ENCODE data around the gene NAIF1.

Gene NAIF1

GRCh38 chr9:128056887-128057723 is 10.0 kb downstream of the NAIF1 start:
- TF ChIP-seq CTCF (IDR thresholded peaks at IDR 0.05) = no peak
- no peaks in the 10 kb centered on the region for H3K27me3 ChIP-seq
- H3K4me1 ChIP-seq = peaks cover 0 to 27% (median 15%) of the 10 kb centered on the region in 4 donors
- peak overlapping the region; percentile 86 to 91 for H3K27ac ChIP-seq
- no peaks in the 10 kb centered on the region for H3K9me3 ChIP-seq
- peaks cover 0 to 14% (median 10%) of the 10 kb centered on the region in 3 donors for H3K36me3 ChIP-seq
- intact Hi-C loops (cut with DNase I; ENCODE audit: low total_unique reads) = no loop called here
- no peak overlapping the region for H3K4me3 ChIP-seq
- no peak for DNase-seq

- H3K4me3 ChIP-seq = no peak overlapping the region
- peaks cover 0 to 27% (median 15%) of the 10 kb centered on the region in 4 donors for H3K4me1 ChIP-seq
- H3K9me3 ChIP-seq = no peaks in the 10 kb centered on the region
- H3K36me3 ChIP-seq = peaks cover 0 to 4% (median 0%) of the 10 kb centered on the region in 3 donors
- H3K27ac ChIP-seq = peak overlapping the region; percentile 86 to 91
- DNase-seq = peak in 1 of 2 donors; percentile 70
- TF ChIP-seq CTCF (IDR thresholded peaks at IDR 0.05) = no peak
- H3K27me3 ChIP-seq = no peaks in the 10 kb centered on the region
- intact Hi-C loops (cut with DNase I; ENCODE audit: low total_unique reads) = no loop called here
Observed at GRCh38 chr9:128056086-128056485, 11.0 kb downstream of the NAIF1 start.

GRCh38 chr9:128055344-128056040 is 11.6 kb downstream of the NAIF1 start:
- H3K36me3 ChIP-seq = no peaks in the 10 kb centered on the region
- H3K9me3 ChIP-seq = no peaks in the 10 kb centered on the region
- peak; percentile 73 to 89 for DNase-seq
- H3K27ac ChIP-seq = peak overlapping the region; percentile 86 to 91
- intact Hi-C loops (cut with DNase I; ENCODE audit: low total_unique reads) = no loop called here
- H3K27me3 ChIP-seq = no peaks in the 10 kb centered on the region
- peak in 1 of 2 experiments; percentile 7 for TF ChIP-seq CTCF (IDR thresholded peaks at IDR 0.05)
- no peak overlapping the region for H3K4me3 ChIP-seq
- peaks cover 0 to 27% (median 15%) of the 10 kb centered on the region in 4 donors for H3K4me1 ChIP-seq

GRCh38 chr9:128054087-128054486 is 13.0 kb downstream of the NAIF1 start:
- Histone ChIP-seq H3K4me3 (no peak overlapping the region), H3K4me1 (peaks cover 0 to 27% (median 15%) of the 10 kb centered on the region in 4 donors), H3K27me3 (no peaks in the 10 kb centered on the region), H3K9me3 (no peaks in the 10 kb centered on the region), H3K27ac (no peak overlapping the region), H3K36me3 (no peaks in the 10 kb centered on the region)
- no peak for DNase-seq
- intact Hi-C loops (cut with DNase I; ENCODE audit: low total_unique reads) = no loop called here
- TF ChIP-seq CTCF (IDR thresholded peaks at IDR 0.05) = no peak

GRCh38 chr9:128053560-128053959 is 13.6 kb downstream of the NAIF1 start:
- peaks cover 0 to 27% (median 15%) of the 10 kb centered on the region in 4 donors for H3K4me1 ChIP-seq
- no peak overlapping the region for H3K27ac ChIP-seq
- intact Hi-C loops (cut with DNase I; ENCODE audit: low total_unique reads) = no loop called here
- no peaks in the 10 kb centered on the region for H3K27me3 ChIP-seq
- H3K9me3 ChIP-seq = no peaks in the 10 kb centered on the region
- no peak overlapping the region for H3K4me3 ChIP-seq
- DNase-seq = peak; percentile 74
- no peaks in the 10 kb centered on the region for H3K36me3 ChIP-seq
- TF ChIP-seq CTCF (IDR thresholded peaks at IDR 0.05) = no peak
